ENCODE measurements around the gene ILF3.

Gene ILF3

GRCh38 chr19:10701955-10702525, 47.9 kb downstream of the ILF3 start:
- peak; percentile 8 for DNase-seq

- no peak for DNase-seq
These were observed 52.8 kb downstream of the ILF3 start for GRCh38 chr19:10706990-10707389.

GRCh38 chr19:10707440-10707839, 53.3 kb downstream of the ILF3 start:
- DNase-seq = no peak

GRCh38 chr19:10708291-10708690, 54.1 kb downstream of the ILF3 start:
- DNase-seq = no peak

- DNase-seq = no peak
These were observed 57.9 kb downstream of the ILF3 start for GRCh38 chr19:10712045-10712444.

GRCh38 chr19:10712754-10713153, 58.6 kb downstream of the ILF3 start:
- DNase-seq = no peak

GRCh38 chr19:10713317-10713716, 59.2 kb downstream of the ILF3 start:
- no peak for DNase-seq

GRCh38 chr19:10717054-10717355, 62.9 kb downstream of the ILF3 start:
- DNase-seq = no peak

GRCh38 chr19:10717356-10718204, 63.4 kb downstream of the ILF3 start, which contains the start of gene DNM2:
DNM2 (plus strand) TSS chr19:10718079; CDS start chr19:10718243, 164 bp downstream.
- peak; percentile 99 for DNase-seq

- no peak for DNase-seq
These were observed 64.4 kb downstream of the ILF3 start for GRCh38 chr19:10718205-10719196.

GRCh38 chr19:10719466-10719961, 65.4 kb downstream of the ILF3 start:
- DNase-seq = no peak

GRCh38 chr19:10720607-10721125, 66.5 kb downstream of the ILF3 start:
- DNase-seq = no peak

GRCh38 chr19:10723591-10723990, 69.4 kb downstream of the ILF3 start:
- no peak for DNase-seq

GRCh38 chr19:10724573-10725071, 70.5 kb downstream of the ILF3 start:
- no peak for DNase-seq

- DNase-seq = no peak
These were observed 71.3 kb downstream of the ILF3 start for GRCh38 chr19:10725415-10725814.

- DNase-seq = no peak
These were observed 72.1 kb downstream of the ILF3 start for GRCh38 chr19:10726268-10726667.

GRCh38 chr19:10727685-10728201, 73.6 kb downstream of the ILF3 start:
- DNase-seq = no peak

GRCh38 chr19:10729411-10729810, 75.3 kb downstream of the ILF3 start:
- no peak for DNase-seq

- no peak for DNase-seq
These were observed 76.8 kb downstream of the ILF3 start for GRCh38 chr19:10730932-10731331.

- no peak for DNase-seq
These were observed 81.6 kb downstream of the ILF3 start for GRCh38 chr19:10735741-10736140.

GRCh38 chr19:10736189-10736588, 82.0 kb downstream of the ILF3 start:
- no peak for DNase-seq

GRCh38 chr19:10736916-10737551, 82.9 kb downstream of the ILF3 start:
- DNase-seq = no peak

Data from NCI-H1694 treated with DMSO at 0.1 percent for 48 hours (cell line).